B cell (primary cell): ENCODE measurements around the gene PBXIP1.

Experiments used
- EZH2 ChIP-seq: IDR thresholded peaks from 2 replicates; pipeline ENCODE4 v1.6.1; 2012; ENCODE audit warnings: borderline replicate concordance, low read depth, mild to moderate bottlenecking, moderate library complexity, low read length; ENCODE audit not compliant: insufficient read depth, poor library complexity, severe bottlenecking
- TF ChIP-seq, protein P1 (sequence below): fragments of 200-600 bp; IDR thresholded peaks from one replicate; pipeline ENCODE4 v1.8.0; 2022; ENCODE audit warnings: antibody characterized with exemption, mild to moderate bottlenecking

DNA sequence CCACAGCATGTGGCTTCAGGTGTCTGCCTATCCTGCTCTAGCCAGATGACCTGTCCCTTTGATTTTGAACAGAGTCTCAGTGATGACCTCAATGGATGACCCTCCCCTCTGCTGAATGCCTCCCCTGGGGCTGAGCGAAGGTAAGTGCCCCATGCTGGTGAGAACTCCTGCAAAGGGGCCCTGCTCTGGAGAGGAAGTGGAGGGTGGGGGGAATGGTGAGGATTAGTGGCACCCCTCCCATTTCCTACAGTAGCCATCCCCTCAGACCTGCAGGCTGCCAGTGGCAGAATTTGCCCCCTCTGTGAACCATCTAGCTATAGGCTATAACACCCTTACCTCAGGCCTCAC is 15.7 kb downstream of the PBXIP1 start:
- TF ChIP-seq, protein P1, sequence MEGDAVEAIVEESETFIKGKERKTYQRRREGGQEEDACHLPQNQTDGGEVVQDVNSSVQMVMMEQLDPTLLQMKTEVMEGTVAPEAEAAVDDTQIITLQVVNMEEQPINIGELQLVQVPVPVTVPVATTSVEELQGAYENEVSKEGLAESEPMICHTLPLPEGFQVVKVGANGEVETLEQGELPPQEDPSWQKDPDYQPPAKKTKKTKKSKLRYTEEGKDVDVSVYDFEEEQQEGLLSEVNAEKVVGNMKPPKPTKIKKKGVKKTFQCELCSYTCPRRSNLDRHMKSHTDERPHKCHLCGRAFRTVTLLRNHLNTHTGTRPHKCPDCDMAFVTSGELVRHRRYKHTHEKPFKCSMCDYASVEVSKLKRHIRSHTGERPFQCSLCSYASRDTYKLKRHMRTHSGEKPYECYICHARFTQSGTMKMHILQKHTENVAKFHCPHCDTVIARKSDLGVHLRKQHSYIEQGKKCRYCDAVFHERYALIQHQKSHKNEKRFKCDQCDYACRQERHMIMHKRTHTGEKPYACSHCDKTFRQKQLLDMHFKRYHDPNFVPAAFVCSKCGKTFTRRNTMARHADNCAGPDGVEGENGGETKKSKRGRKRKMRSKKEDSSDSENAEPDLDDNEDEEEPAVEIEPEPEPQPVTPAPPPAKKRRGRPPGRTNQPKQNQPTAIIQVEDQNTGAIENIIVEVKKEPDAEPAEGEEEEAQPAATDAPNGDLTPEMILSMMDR, result no peak
- no peak for TF ChIP-seq EZH2
